GM19043 (cell line): ENCODE results near the gene TEAD1.

Experiments used
- ATAC-seq: cut with Tn5 transposase; IDR thresholded peaks from one replicate; pipeline ENCODE4 v1.9.1; 2021; ENCODE audit warnings: low read depth; ENCODE audit not compliant: unreplicated experiment

Gene TEAD1

GRCh38 chr11:12684816-12685215, 10.6 kb downstream of the TEAD1 start:
- no peak for ATAC-seq

- ATAC-seq = no peak
Measured at GRCh38 chr11:12685229-12685628, 11.0 kb downstream of the TEAD1 start.

GRCh38 chr11:12686246-12687060, 12.2 kb downstream of the TEAD1 start:
- ATAC-seq = no peak

- ATAC-seq = no peak
Measured at GRCh38 chr11:12687216-12687623, 13.0 kb downstream of the TEAD1 start.

- no peak for ATAC-seq
Measured at GRCh38 chr11:12687740-12688139, 13.5 kb downstream of the TEAD1 start.

GRCh38 chr11:12689029-12689755, 15.0 kb downstream of the TEAD1 start:
- no peak for ATAC-seq

- ATAC-seq = no peak
Measured at GRCh38 chr11:12690663-12691062, 16.4 kb downstream of the TEAD1 start.

- no peak for ATAC-seq
Measured at GRCh38 chr11:12691473-12691872, 17.3 kb downstream of the TEAD1 start.

- no peak for ATAC-seq
Measured at GRCh38 chr11:12692229-12693075, 18.2 kb downstream of the TEAD1 start.

- ATAC-seq = no peak
Measured at GRCh38 chr11:12693094-12693478, 18.9 kb downstream of the TEAD1 start.

GRCh38 chr11:12693479-12694182, 19.4 kb downstream of the TEAD1 start:
- no peak for ATAC-seq

- no peak for ATAC-seq
Measured at GRCh38 chr11:12694183-12694531, 19.9 kb downstream of the TEAD1 start.

- no peak for ATAC-seq
Measured at GRCh38 chr11:12695221-12695794, 21.1 kb downstream of the TEAD1 start.

- no peak for ATAC-seq
Measured at GRCh38 chr11:12695873-12696272, 21.7 kb downstream of the TEAD1 start.

GRCh38 chr11:12696911-12697581, 22.8 kb downstream of the TEAD1 start:
- no peak for ATAC-seq

GRCh38 chr11:12698048-12698447, 23.8 kb downstream of the TEAD1 start:
- no peak for ATAC-seq

- ATAC-seq = no peak
Measured at GRCh38 chr11:12701811-12702592, 27.8 kb downstream of the TEAD1 start.

- no peak for ATAC-seq
Measured at GRCh38 chr11:12702999-12703453, 28.8 kb downstream of the TEAD1 start.

- no peak for ATAC-seq
Measured at GRCh38 chr11:12704049-12704448, 29.8 kb downstream of the TEAD1 start.
